GM12878 (cell line): ENCODE measurements around the gene KCNK5. TPM values are rescaled to one million over a fixed set of nuclear protein-coding genes. Genes with fewer than 3 reads are reported as not detected.

Experiments used
- ATAC-seq: fragments of 200-7000 bp; cut with Tn5 transposase; 3 replicates; pipeline ENCODE4 v1.9.1; 2020; ENCODE audit warnings: mild to moderate bottlenecking, moderate library complexity
- BruUV-seq: library from RNA; stranded (reverse); fragments of 400-500 nt; replicated peaks from 2 replicates; lab custom pipeline; 2021; lab: Mats Ljungman, UMichigan
- CTCF ChIA-PET: fragments of 300-600 bp; sonication (Branson Sonifier 250); formaldehyde crosslinking; extraction: SDS; loops from one replicate; lab custom pipeline; 2021; ENCODE audit warnings: inconsistent platforms; lab: Yijun Ruan, JAX
- POLR2A ChIA-PET: fragments of 350-600 bp; formaldehyde crosslinking; extraction: SDS; loops from one replicate; lab custom pipeline; 2021; ENCODE audit warnings: inconsistent platforms; lab: Charles Lee
- RAD21 ChIA-PET: fragments of 300-600 bp; sonication (Branson Sonifier 250); formaldehyde crosslinking; loops from one replicate; lab custom pipeline; 2023; ENCODE audit warnings: antibody characterized with exemption; ENCODE audit not compliant: unreplicated experiment; lab: Charles Lee
- SMC1A ChIA-PET: fragments of 300-600 bp; sonication (Branson Sonifier 250); formaldehyde crosslinking; loops from one replicate; lab custom pipeline; 2023; ENCODE audit not compliant: unreplicated experiment, uncharacterized antibody; lab: Charles Lee
- DNase-seq: peaks from one replicate; pipeline ENCODE4 v3.0.0-alpha.2; 2011; ENCODE audit warnings: low read depth, low spot score
- FAIRE-seq: peaks from 3 replicates; lab custom pipeline; 2011; peaks lifted over from hg19 to GRCh38; lab: Jason Lieb, UNC
- H2AFZ ChIP-seq: 2 replicates; pipeline ENCODE4 v1.6.0; 2011; ENCODE audit warnings: low read depth, low read length, control low read depth; ENCODE audit not compliant: control insufficient read depth
- H3K27ac ChIP-seq: 2 replicates; pipeline ENCODE4 v1.5.1; 2011; ENCODE audit warnings: control low read depth; ENCODE audit not compliant: control insufficient read depth, insufficient read depth
- H3K27me3 ChIP-seq, 2 experiments: replicated peaks in 1 of 2; 2 replicates each; pipeline versions ENCODE4 v1.6.0 to v1.6.1; 2011; ENCODE audit warnings: low read length in 1 of 2; ENCODE audit not compliant: control insufficient read depth in 2 of 2, insufficient read depth in 2 of 2
- H3K36me3 ChIP-seq, 2 experiments: 2 replicates each; pipeline ENCODE4 v1.5.1; 2011; ENCODE audit warnings: low read length in 1 of 2; ENCODE audit not compliant: control insufficient read depth in 2 of 2, insufficient read depth in 2 of 2
- H3K4me1 ChIP-seq: 2 replicates; pipeline ENCODE4 v1.6.1; 2011; ENCODE audit warnings: mild to moderate bottlenecking, low read length, moderate library complexity, mixed read lengths; ENCODE audit not compliant: control insufficient read depth, insufficient read depth
- H3K4me2 ChIP-seq: 2 replicates; pipeline ENCODE4 v1.6.0; 2011; ENCODE audit warnings: control low read depth; ENCODE audit not compliant: control insufficient read depth, insufficient read depth
- H3K4me3 ChIP-seq: fragments of 200-600 bp; sonication (generic); 2 replicates; pipeline ENCODE4 v1.5.1; 2016
- H3K79me2 ChIP-seq: 2 replicates; pipeline ENCODE4 v1.6.0; 2011; ENCODE audit warnings: low read length; ENCODE audit not compliant: control insufficient read depth, insufficient read depth
- H3K9ac ChIP-seq: 2 replicates; pipeline ENCODE4 v1.8.0; 2011; ENCODE audit warnings: low read length, control low read depth, mixed read lengths; ENCODE audit not compliant: control insufficient read depth, insufficient read depth
- H3K9me3 ChIP-seq: replicated peaks from 3 replicates; pipeline ENCODE4 v1.5.1; 2011; ENCODE audit warnings: mild to moderate bottlenecking, low read length; ENCODE audit not compliant: control insufficient read depth, insufficient read depth
- H4K20me1 ChIP-seq: 2 replicates; pipeline ENCODE4 v1.6.0; 2011; ENCODE audit not compliant: control insufficient read depth, insufficient read depth
- ATF7 ChIP-seq: fragments of 450-650 bp; IDR thresholded peaks from 2 replicates; pipeline ENCODE4 v1.6.1; 2016; ENCODE audit warnings: low read depth, mild to moderate bottlenecking
- IKZF2 ChIP-seq, 2 experiments: fragments of 450-650 bp; IDR thresholded peaks; 2 replicates each; pipeline ENCODE4 v1.6.1; 2017; ENCODE audit warnings: mild to moderate bottlenecking in 2 of 2, moderate library complexity in 2 of 2
- NFYA ChIP-seq: IDR thresholded peaks from 2 replicates; pipeline ENCODE4 v1.6.1; 2011; ENCODE audit warnings: low read depth, mild to moderate bottlenecking, low read length, improper control_type of control experiment, borderline replicate concordance
- POLR2AphosphoS5 ChIP-seq: IDR thresholded peaks from 2 replicates; pipeline ENCODE4 v1.6.1; 2011; ENCODE audit warnings: mild to moderate bottlenecking, low read length, inconsistent platforms
- RAD21 ChIP-seq: IDR thresholded peaks from 2 replicates; pipeline ENCODE4 v1.6.1; 2011; ENCODE audit warnings: mild to moderate bottlenecking, low read depth, low read length, moderate library complexity; ENCODE audit not compliant: insufficient read depth
- RELA ChIP-seq: fragments of 450-650 bp; IDR thresholded peaks from 2 replicates; pipeline ENCODE4 v1.8.0; 2014; ENCODE audit warnings: borderline replicate concordance; ENCODE audit not compliant: partially characterized antibody
- TCF12 ChIP-seq: IDR thresholded peaks from 2 replicates; pipeline ENCODE4 v1.6.1; 2011; ENCODE audit warnings: low read depth, mild to moderate bottlenecking, low read length
- ZBTB4 ChIP-seq: fragments of 450-650 bp; formaldehyde crosslinking; IDR thresholded peaks from 2 replicates; pipeline ENCODE4 v1.4.0; 2022; ENCODE audit warnings: mild to moderate bottlenecking, moderate library complexity
- WGBS: methylation state at CpG from one replicate; pipeline ENCODE4 v1.1.6; 2016; ENCODE audit warnings: low lambda C conversion rate; ENCODE audit not compliant: insufficient replicate concordance, insufficient coverage; ENCODE audit errors: missing lambda C conversion rate; 5-methylcytosine and 5-hydroxymethylcytosine counted together
- in situ Hi-C: fragments of 300-500 bp; cut with MboI; formaldehyde crosslinking; loops from 9 replicates; pipeline ENCODE4 v1.14.3; 2018; ENCODE audit warnings: mixed read lengths
- intact Hi-C: fragments of 100-400 bp; cut with micrococcal nuclease; formaldehyde crosslinking; loops from one replicate; pipeline ENCODE4 v1.14.2; 2022; ENCODE audit not compliant: unreplicated experiment
- polyA plus RNA-seq, 11 experiments: library from polyadenylated mRNA; depleted of rRNA in 4 of 11; unstranded in 6 of 11; stranded (reverse) in 5 of 11; fragments of >200 nt; fragmentation: Nextera tagmentation in 4 of 11; fragmentation: Illumina TruSeq in 1 of 11; extraction: Ambion mirVana in 4 of 11; extraction: Trizol in 1 of 11; gene quantifications; 1 replicate in 1 of 11; 2 replicates in 10 of 11; pipeline versions ENCODE4 v1.2.1 to v1.2.3, GENCODE V29; 2011 to 2016; ENCODE audit warnings: inconsistent platforms in 2 of 11, missing spikeins in 2 of 11, low read depth in 1 of 11
- total RNA-seq, 4 experiments: library from RNA; depleted of rRNA in 3 of 4; stranded (reverse); fragments of >200 nt in 3 of 4; fragmentation: Illumina TruSeq in 1 of 4; extraction: Trizol in 1 of 4; gene quantifications; 2 replicates each; pipeline versions ENCODE4 v1.2.1 to v1.2.3, GENCODE V29; 2013 to 2021
- TF ChIP-seq, protein P1 (sequence below): IDR thresholded peaks from 2 replicates; pipeline ENCODE4 v1.6.1; 2012; ENCODE audit warnings: low read depth, low read length, improper control_type of control experiment

KCNK5 gene
- total and polyA plus RNA-seq, 10 of the 15 experiments (the other 5 are each of a cell fraction or from before 2014, with no cell fraction given), result 0.11 to 4.2 (median 2.1) TPM

DNA sequence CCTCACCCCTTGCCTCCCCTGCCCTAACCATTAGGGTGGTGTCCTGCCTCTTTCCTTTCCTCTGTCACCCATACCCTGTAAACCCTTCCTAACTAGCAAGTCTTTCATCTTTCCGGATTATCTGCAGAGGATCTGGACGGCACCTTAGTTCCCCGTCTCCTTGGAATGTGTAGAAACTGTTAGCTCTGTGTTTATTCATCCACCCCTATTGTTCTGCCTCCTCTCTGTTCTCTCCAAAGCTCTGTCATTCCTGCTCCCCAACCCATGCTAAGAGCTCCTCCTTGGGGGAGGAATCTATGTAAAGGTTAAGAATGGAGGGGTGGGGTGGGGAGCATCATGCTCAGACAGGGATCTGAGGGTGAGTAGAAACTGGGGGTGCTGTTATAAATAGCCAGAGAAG lies 39.4 kb upstream of the KCNK5 start:
- Histone ChIP-seq H3K27ac (no peak overlapping the region), H3K4me2 (no peak overlapping the region), H3K79me2 (no peaks in the 10 kb centered on the region), H3K4me1 (no peaks in the 10 kb centered on the region)
- no peak for ATAC-seq
- in situ Hi-C loops, result no loop called here
- POLR2A ChIA-PET, result no interaction called here
- intact Hi-C loops, result no loop called here
- no peak for TF ChIP-seq ATF7
- no peak for TF ChIP-seq RELA
- TF ChIP-seq ZBTB4 (CRISPR knock-in tag), result no peak
- TF ChIP-seq NFYA, result no peak
- TF ChIP-seq IKZF2 (IDR thresholded peaks at IDR 0.05), result no peak
- TF ChIP-seq RAD21, result no peak
- no peak for TF ChIP-seq POLR2AphosphoS5
- no peak for TF ChIP-seq TCF12
- TF ChIP-seq, protein P1, sequence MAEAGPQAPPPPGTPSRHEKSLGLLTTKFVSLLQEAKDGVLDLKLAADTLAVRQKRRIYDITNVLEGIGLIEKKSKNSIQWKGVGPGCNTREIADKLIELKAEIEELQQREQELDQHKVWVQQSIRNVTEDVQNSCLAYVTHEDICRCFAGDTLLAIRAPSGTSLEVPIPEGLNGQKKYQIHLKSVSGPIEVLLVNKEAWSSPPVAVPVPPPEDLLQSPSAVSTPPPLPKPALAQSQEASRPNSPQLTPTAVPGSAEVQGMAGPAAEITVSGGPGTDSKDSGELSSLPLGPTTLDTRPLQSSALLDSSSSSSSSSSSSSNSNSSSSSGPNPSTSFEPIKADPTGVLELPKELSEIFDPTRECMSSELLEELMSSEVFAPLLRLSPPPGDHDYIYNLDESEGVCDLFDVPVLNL, result no peak
- TF ChIP-seq, all 136 proteins: peak for 0
- H4K20me1 ChIP-seq, result no peaks in the 10 kb centered on the region
- ChIA-PET RAD21 (no interaction called here), CTCF (no interaction called here), SMC1A (interaction anchor here (0.5 kb wide), 1 partner anchor 488 kb away, joined by 3 read pairs; no protein-coding TSS in a partner anchor)
- FAIRE-seq (no peak), DNase-seq (no peak)
- no peak overlapping the region for H3K4me3 ChIP-seq
- no peaks in the 10 kb centered on the region for H3K9me3 ChIP-seq
- BruUV-seq, result no TSS peak
- H2AFZ ChIP-seq, result no peak overlapping the region
- WGBS, result 44% methylated on average over 3 of the region's 3 CpGs
- no peak overlapping the region for H3K9ac ChIP-seq
- H3K27me3 ChIP-seq, result no peaks in the 10 kb centered on the region; a peak in 1 of 4 replicates
- H3K36me3 ChIP-seq, result no peaks in the 10 kb centered on the region
